MM.1S (cell line): Measurements from ENCODE around the gene UTP4.
"Not testable (repeated sequence)": the region's sequence is repeated elsewhere in the genome, so short reads cannot be mapped to it uniquely, and the experiment has no call there.

ENCODE experiments used
- DNase-seq: peaks from one replicate; pipeline ENCODE4 v3.0.0-alpha.2; 2015
- H2AFZ ChIP-seq: fragments of 300-600 bp; sonication (generic); 2 replicates; pipeline ENCODE4 v1.6.0; 2016; ENCODE audit warnings: antibody characterized with exemption, low read length
- H3F3A ChIP-seq: fragments of 300-600 bp; sonication (generic); 2 replicates; pipeline ENCODE4 v1.6.1; 2016; ENCODE audit warnings: mild to moderate bottlenecking, antibody characterized with exemption, low read length, moderate library complexity, mixed read lengths; ENCODE audit not compliant: insufficient read depth
- H3K27ac ChIP-seq: fragments of 300-600 bp; sonication (generic); 2 replicates; pipeline ENCODE4 v1.5.1; 2016; ENCODE audit warnings: mild to moderate bottlenecking, low read length
- H3K27me3 ChIP-seq: fragments of 300-600 bp; sonication (generic); replicated peaks from 2 replicates; pipeline ENCODE4 v1.6.0; 2016; ENCODE audit warnings: low read length; ENCODE audit not compliant: insufficient read depth
- H3K36me3 ChIP-seq: fragments of 300-600 bp; sonication (generic); replicated peaks from 2 replicates; pipeline ENCODE4 v1.6.1; 2016; ENCODE audit warnings: mild to moderate bottlenecking, low read length, mixed read lengths; ENCODE audit not compliant: insufficient read depth
- H3K4me1 ChIP-seq: fragments of 300-600 bp; sonication (generic); 2 replicates; pipeline ENCODE4 v1.6.1; 2016; ENCODE audit warnings: low read length, mixed read lengths
- H3K4me2 ChIP-seq: fragments of 300-600 bp; sonication (generic); 2 replicates; pipeline ENCODE4 v1.6.0; 2016; ENCODE audit warnings: low read depth, low read length
- H3K4me3 ChIP-seq: fragments of 300-600 bp; sonication (generic); 2 replicates; pipeline ENCODE4 v1.5.1; 2016; ENCODE audit warnings: low read length, mixed read lengths
- H3K79me2 ChIP-seq: fragments of 300-600 bp; sonication (generic); 2 replicates; pipeline ENCODE4 v1.6.1; 2016; ENCODE audit warnings: mixed run types, low read length, mixed read lengths
- H3K9ac ChIP-seq: fragments of 300-600 bp; sonication (generic); 2 replicates; pipeline ENCODE4 v1.6.1; 2016; ENCODE audit warnings: low read length, mixed read lengths
- H3K9me2 ChIP-seq: fragments of 300-600 bp; sonication (generic); replicated peaks from 2 replicates; pipeline ENCODE4 v1.6.1; 2016; ENCODE audit warnings: mild to moderate bottlenecking, low read length, mixed read lengths; ENCODE audit not compliant: insufficient read depth
- H3K9me3 ChIP-seq: fragments of 300-600 bp; sonication (generic); replicated peaks from 2 replicates; pipeline ENCODE4 v1.6.1; 2016; ENCODE audit warnings: mild to moderate bottlenecking, low read length, mixed read lengths; ENCODE audit not compliant: insufficient read depth
- H4K20me1 ChIP-seq: fragments of 300-600 bp; sonication (generic); 2 replicates; pipeline ENCODE4 v1.6.1; 2016; ENCODE audit warnings: mild to moderate bottlenecking, low read length, moderate library complexity, mixed read lengths; ENCODE audit not compliant: insufficient read depth
- CTCF ChIP-seq: fragments of 300-600 bp; sonication (generic); IDR thresholded peaks from 2 replicates; pipeline ENCODE4 v1.5.1; 2016; ENCODE audit warnings: antibody characterized with exemption, low read length, mixed read lengths
- EZH2 ChIP-seq: fragments of 300-600 bp; sonication (generic); optimal IDR thresholded peaks from 2 replicates; pipeline ENCODE3; 2017; ENCODE audit warnings: low read depth, mild to moderate bottlenecking, antibody characterized with exemption, low read length, mixed read lengths
- EZH2phosphoT487 ChIP-seq: fragments of 300-600 bp; sonication (generic); IDR thresholded peaks from 2 replicates; pipeline ENCODE4 v1.6.1; 2018; ENCODE audit warnings: antibody characterized with exemption, low read length

Gene UTP4

DNA sequence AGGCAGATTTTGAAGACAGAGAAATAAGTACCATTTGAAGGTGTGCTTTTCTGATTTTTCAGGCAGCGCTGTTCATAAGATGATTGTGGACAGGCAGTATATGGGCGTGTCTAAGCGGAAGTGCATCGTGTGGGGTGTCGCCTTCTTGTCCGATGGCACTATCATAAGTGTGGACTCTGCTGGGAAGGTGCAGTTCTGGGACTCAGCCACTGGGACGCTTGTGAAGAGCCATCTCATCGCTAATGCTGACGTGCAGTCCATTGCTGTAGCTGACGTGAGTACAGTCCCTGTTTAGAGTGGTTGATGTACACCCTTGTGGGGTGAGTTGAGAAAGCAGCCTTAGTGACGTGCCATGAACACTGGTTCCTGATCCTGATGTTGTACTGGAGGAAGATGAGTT is 10.7 kb downstream of the UTP4 start:
- H3K9me2 ChIP-seq, result no peaks in the 10 kb centered on the region
- TF ChIP-seq EZH2 (no peak), CTCF (no peak), EZH2phosphoT487 (no peak)
- no peaks in the 10 kb centered on the region for H4K20me1 ChIP-seq
- no peaks in the 10 kb centered on the region for H3K9me3 ChIP-seq
- no peaks in the 10 kb centered on the region for H3K27me3 ChIP-seq
- H3F3A ChIP-seq, result no peaks in the 10 kb centered on the region
- H3K9ac ChIP-seq, result no peak overlapping the region
- H3K4me1 ChIP-seq, result no peaks in the 10 kb centered on the region
- H3K36me3 ChIP-seq, result peaks cover 16% of the 10 kb centered on the region; the same call in 1 of the 2 replicates
- H3K27ac ChIP-seq, result no peak overlapping the region
- DNase-seq, result no peak
- no peak overlapping the region for H3K4me3 ChIP-seq
- H3K79me2 ChIP-seq, result peaks cover 48% of the 10 kb centered on the region
- no peak overlapping the region for H3K4me2 ChIP-seq
- H2AFZ ChIP-seq, result no peak overlapping the region

DNA sequence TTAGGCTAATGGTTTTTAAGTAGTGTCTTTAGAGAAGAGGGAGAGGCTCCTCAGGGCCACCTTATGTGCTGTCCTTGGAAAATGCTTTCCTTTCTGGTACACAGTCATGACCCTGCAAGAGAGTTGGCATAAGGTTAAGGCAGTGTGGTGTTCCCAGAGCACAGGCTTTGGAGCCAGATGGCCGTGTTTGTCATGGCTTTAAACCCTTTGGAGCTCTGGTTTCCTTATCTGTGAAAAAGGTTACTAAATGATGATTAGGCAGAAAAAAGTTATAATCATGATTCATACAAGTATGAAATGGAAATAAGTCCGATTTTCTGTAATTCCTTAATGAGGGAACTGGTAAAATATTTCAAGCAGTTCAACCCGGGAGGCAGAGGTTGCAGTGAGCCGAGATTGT is 13.2 kb downstream of the UTP4 start:
- no peak overlapping the region for H2AFZ ChIP-seq
- no peaks in the 10 kb centered on the region for H3K9me3 ChIP-seq
- no peaks in the 10 kb centered on the region for H3K9me2 ChIP-seq
- TF ChIP-seq EZH2, result no peak
- no peak for TF ChIP-seq EZH2phosphoT487
- TF ChIP-seq CTCF, result no peak
- H3K4me1 ChIP-seq, result no peaks in the 10 kb centered on the region
- peaks cover 16% of the 10 kb centered on the region; the same call in 1 of the 2 replicates for H3K36me3 ChIP-seq
- peaks cover 51% of the 10 kb centered on the region for H3K79me2 ChIP-seq
- no peak for DNase-seq
- H3K27me3 ChIP-seq, result no peaks in the 10 kb centered on the region
- H3F3A ChIP-seq, result no peaks in the 10 kb centered on the region
- H3K4me2 ChIP-seq, result no peak overlapping the region
- no peak overlapping the region for H3K9ac ChIP-seq
- H4K20me1 ChIP-seq, result no peaks in the 10 kb centered on the region
- H3K4me3 ChIP-seq, result no peak overlapping the region
- H3K27ac ChIP-seq, result no peak overlapping the region

DNA sequence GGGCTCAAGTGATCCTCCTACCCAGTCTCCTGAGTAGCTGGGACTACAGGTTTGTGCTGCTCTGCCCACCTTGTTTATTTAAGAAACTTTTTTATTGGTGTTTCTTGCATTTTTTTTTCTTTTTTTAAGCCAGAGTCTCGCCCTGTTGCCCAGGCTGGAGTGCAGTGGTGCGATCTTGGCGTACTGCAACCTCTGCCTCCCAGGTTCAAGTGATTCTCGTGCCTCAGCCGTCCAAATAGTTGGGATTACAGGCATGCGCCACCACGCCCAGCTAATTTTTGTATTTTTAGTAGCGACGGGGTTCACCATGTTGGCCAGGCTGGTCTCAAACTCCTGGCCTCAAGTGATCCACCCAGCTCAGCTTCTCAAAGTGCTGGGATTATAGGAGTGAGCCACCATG is 17.2 kb downstream of the UTP4 start:
- H3K27me3 ChIP-seq, H3K9me3 ChIP-seq, H3K36me3 ChIP-seq, H3K4me1 ChIP-seq, H3F3A ChIP-seq, H4K20me1 ChIP-seq, H3K9me2 ChIP-seq, H2AFZ ChIP-seq, DNase-seq, H3K27ac ChIP-seq, H3K4me2 ChIP-seq, H3K4me3 ChIP-seq, H3K9ac ChIP-seq: not testable (repeated sequence)
- peaks cover 26% of the 10 kb centered on the region for H3K79me2 ChIP-seq

DNA sequence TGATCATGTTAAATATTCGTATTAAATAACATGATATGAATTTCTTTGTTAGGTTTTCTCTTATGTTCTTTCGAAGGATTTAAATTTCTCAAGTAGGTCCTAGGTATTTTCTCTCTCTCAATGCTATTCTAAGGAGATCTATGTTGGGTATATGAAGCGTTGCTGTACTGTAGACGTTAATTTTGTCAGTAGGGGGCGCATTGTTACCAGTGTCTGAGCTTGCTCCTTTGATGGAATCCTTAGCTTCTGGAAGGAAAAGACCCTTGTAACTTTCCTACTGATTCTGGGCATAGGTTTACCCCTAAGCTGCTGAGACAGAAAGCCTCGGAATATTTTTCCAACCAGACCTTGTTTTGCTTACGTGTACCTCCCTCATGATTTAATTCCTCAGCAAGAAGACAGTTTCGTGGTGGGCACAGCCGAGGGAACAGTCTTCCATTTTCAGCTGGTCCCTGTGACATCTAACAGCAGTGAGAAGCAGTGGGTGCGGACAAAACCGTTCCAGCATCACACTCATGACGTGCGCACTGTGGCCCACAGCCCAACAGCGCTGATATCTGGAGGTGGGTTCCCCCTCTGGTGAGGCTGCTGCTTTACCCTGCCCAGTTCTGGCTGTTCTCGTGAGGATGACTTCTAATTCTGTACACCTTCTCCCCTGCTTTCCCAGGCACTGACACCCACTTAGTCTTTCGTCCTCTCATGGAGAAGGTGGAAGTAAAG is 17.9 kb downstream of the UTP4 start:
- Histone ChIP-seq H4K20me1 (no peaks in the 10 kb centered on the region), H3K27me3 (no peaks in the 10 kb centered on the region), H3K79me2 (peaks cover 26% of the 10 kb centered on the region), H3K4me3 (no peak overlapping the region), H3K9me3 (no peaks in the 10 kb centered on the region), H3K27ac (no peak overlapping the region), H3K9me2 (no peaks in the 10 kb centered on the region), H3K4me1 (no peaks in the 10 kb centered on the region), H3K4me2 (no peak overlapping the region), H3F3A (no peaks in the 10 kb centered on the region), H3K9ac (no peak overlapping the region), H3K36me3 (peaks cover 3% of the 10 kb centered on the region; the same call in 1 of the 2 replicates), H2AFZ (no peak overlapping the region)
- DNase-seq, result peak; percentile 58
- TF ChIP-seq CTCF, result peak; percentile 75
- no peak for TF ChIP-seq EZH2
